NCI-H187 treated with DMSO at 0.1 percent for 48 hours (cell line): Measurements from ENCODE around the gene NOS1.
"Not testable (repeated sequence)": the region's sequence is repeated elsewhere in the genome, so short reads cannot be mapped to it uniquely, and the experiment has no call there.

Experiments
- DNase-seq: peaks from one replicate; lab custom pipeline; 2025; lab: John Stamatoyannopoulos, UW

NOS1 gene

GRCh38 chr12:117361347-117361751 is at the start of gene NOS1:
NOS1 (minus strand) TSS chr12:117361626; CDS start chr12:117331069, 30,557 bp downstream.
- DNase-seq = no peak

GRCh38 chr12:117409286-117409685 is 47.9 kb upstream of the NOS1 start:
- DNase-seq = no peak

- no peak for DNase-seq
Observed at GRCh38 chr12:117408161-117408791, 46.9 kb upstream of the NOS1 start.

- no peak for DNase-seq
Observed at GRCh38 chr12:117404940-117405339, 43.5 kb upstream of the NOS1 start.

- DNase-seq = no peak
Observed at GRCh38 chr12:117404203-117404853, 42.9 kb upstream of the NOS1 start.

GRCh38 chr12:117403586-117404139 is 42.2 kb upstream of the NOS1 start:
- DNase-seq = no peak

GRCh38 chr12:117402363-117402762 is 40.9 kb upstream of the NOS1 start:
- no peak for DNase-seq

- DNase-seq = no peak
Observed at GRCh38 chr12:117400912-117401311, 39.5 kb upstream of the NOS1 start.

- DNase-seq = not testable (repeated sequence)
Observed at GRCh38 chr12:117398482-117398881, 37.1 kb upstream of the NOS1 start.

GRCh38 chr12:117395766-117396165 is 34.3 kb upstream of the NOS1 start:
- DNase-seq = no peak

GRCh38 chr12:117394491-117394890 is 33.1 kb upstream of the NOS1 start:
- no peak for DNase-seq

GRCh38 chr12:117393656-117394055 is 32.2 kb upstream of the NOS1 start:
- no peak for DNase-seq

- no peak for DNase-seq
Observed at GRCh38 chr12:117390866-117391265, 29.4 kb upstream of the NOS1 start.

- no peak for DNase-seq
Observed at GRCh38 chr12:117388951-117389446, 27.6 kb upstream of the NOS1 start.

GRCh38 chr12:117387832-117388231 is 26.4 kb upstream of the NOS1 start:
- no peak for DNase-seq

GRCh38 chr12:117384735-117385134 is 23.3 kb upstream of the NOS1 start:
- no peak for DNase-seq

- DNase-seq = no peak
Observed at GRCh38 chr12:117380083-117380482, 18.7 kb upstream of the NOS1 start.

GRCh38 chr12:117377758-117378157 is 16.3 kb upstream of the NOS1 start:
- peak; percentile 31 for DNase-seq

GRCh38 chr12:117370588-117370987 is 9.2 kb upstream of the NOS1 start:
- DNase-seq = no peak

- DNase-seq = not testable (repeated sequence)
Observed at GRCh38 chr12:117370000-117370399, 8.6 kb upstream of the NOS1 start.

- DNase-seq = peak; percentile 44
Observed at GRCh38 chr12:117367006-117367638, 5.7 kb upstream of the NOS1 start.

GRCh38 chr12:117365049-117365616 is 3.7 kb upstream of the NOS1 start:
- no peak for DNase-seq
